NCI-H2196 treated with DMSO at 0.1 percent for 48 hours (cell line): ENCODE data around the gene FOXL3.
"Not testable (repeated sequence)": the region's sequence is repeated elsewhere in the genome, so short reads cannot be mapped to it uniquely, and the experiment has no call there.

Experiments used
- DNase-seq: peaks from one replicate; lab custom pipeline; 2025; ENCODE audit not compliant: unreplicated experiment; lab: John Stamatoyannopoulos, UW

FOXL3 gene

DNA sequence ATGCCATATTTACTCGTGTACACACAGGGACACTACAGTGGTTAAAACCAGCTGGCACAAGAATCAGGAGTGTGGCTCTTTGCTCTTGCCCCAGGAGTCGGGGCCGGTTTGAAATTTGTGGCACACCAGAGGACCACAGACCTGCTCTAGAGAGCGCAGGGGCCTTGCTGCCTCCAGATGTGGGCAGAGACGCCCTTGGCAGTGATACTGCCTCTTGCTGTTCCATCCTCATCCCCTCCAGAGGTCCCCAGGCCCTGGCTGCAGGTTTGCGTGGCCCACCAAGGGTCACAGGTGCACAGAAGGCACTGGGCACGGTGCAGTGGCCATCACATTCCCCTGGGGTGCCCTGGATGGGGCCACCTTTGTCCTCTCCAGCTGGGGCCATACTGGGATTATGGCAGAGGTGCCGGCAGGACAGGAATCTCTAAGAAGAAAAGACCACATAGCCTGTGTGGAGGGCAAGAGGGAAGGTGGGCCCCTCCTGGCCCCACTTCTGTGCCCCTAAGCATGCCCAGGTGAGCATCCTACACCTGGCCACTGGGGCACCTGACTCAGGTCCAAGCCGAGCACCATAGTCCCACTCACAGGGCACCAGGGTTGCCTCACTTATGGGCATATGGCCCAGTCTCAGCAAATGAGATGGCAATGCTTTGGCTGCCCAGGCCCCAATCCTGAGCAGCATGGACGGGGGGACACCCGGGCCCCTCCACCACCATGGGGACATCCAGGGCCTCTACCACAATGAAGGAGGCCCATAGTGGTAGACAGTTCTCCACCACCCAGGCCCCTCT, 45.6 kb downstream of the FOXL3 start:
- DNase-seq = no peak

DNA sequence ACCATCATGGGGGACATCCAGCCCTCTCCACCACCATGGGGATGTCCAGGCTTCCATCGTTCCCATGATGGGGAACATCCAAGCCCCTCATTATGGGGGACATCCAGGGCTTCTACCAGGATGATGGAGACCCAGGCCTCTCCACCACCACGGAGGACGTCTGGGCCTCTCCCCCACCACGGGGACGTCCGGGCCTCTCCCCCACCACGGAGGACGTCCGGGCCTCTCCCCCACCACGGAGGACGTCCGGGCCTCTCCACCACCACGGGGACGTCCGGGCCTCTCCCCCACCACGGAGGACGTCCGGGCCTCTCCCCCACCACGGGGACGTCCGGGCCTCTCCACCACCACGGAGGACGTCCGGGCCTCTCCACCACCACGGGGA, 46.2 kb downstream of the FOXL3 start:
- not testable (repeated sequence) for DNase-seq

DNA sequence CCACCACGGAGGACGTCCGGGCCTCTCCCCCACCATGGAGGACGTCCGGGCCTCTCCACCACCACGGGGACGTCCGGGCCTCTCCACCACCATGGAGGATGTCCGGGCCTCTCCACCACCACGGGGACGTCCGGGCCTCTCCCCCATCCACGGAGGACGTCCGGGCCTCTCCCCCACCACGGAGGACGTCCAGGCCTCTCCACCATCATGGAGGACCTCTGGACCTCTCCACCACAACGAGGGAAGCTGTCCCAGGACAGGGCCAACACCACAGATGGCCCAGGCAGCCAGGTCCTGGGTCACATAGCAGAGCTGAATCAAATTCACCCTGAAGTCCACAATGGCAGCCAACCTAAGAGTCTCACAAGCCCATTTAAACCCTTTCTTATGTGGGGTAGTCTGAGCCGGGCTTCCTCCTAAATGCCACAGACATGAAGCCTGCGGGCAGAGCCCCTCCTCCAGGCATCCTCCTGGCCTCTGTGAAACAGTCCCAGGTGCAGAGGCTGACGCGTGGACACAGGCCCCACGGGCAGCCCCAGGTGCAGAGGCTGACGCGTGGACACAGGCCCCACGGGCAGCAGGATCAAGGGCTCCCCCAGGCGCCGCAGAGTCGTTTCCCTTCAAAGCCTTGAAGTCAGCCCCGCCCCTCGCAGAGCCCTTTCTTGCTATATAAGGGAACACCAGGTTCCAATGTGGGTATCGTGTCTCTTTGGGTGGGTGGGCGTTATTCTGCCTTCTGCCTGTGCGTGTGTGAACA, 47.0 kb downstream of the FOXL3 start:
- DNase-seq = no peak

DNA sequence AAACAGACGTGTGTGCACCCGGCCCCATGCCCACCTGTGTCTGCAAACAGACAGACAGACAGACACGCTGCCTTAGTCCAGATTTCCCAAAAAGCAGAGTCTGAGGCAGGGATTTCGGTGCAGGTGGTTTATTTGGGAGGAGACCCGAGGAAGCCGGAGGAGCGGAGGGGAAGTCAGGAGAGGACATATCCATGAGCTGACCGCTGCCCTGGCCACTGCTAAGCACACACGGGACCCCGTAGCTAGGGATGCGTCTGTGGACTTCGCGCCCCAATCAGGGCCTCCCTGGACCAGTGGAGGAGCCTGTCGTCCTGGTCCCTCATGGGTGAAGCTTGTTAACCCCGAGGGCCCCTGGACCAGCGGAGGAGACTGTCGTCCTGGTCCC, 47.6 kb downstream of the FOXL3 start:
- no peak for DNase-seq

DNA sequence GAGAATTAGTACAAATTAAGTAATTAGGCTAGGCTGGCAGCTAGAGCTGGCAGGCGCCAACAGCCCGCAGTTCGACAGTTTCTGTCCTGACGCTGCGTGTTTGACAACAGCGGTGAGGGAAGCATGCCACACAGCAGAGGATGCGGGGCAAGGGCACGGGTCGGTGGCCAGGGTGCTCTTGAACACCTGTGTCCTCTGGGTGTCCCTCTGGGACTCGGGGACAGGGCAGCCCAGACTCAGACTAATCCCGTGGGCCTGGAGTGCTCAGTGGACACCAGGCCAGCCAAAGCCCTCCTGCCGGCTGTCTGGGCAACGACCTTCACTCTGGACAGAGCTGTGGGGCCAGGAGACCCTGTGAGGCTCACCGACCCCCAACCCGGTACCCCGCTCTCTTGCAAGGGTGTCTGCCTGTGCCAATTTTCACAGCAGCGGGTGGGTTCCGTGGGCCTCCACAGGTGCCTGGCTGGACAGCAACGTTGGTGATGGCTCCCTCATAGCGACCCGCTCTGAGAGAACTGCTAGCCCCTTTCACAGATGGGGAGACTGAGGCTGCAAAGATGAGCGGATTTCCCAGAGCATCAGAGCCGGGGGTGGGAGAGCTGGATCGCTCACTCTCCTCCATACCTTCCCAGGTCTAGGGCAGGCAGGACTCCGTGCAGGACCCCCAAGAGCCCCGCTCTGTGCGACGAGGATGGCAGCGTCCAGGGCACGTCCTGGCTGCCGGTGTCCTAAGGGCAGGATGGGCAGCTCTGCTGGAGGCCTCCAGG, 48.5 kb downstream of the FOXL3 start:
- DNase-seq = no peak

DNA sequence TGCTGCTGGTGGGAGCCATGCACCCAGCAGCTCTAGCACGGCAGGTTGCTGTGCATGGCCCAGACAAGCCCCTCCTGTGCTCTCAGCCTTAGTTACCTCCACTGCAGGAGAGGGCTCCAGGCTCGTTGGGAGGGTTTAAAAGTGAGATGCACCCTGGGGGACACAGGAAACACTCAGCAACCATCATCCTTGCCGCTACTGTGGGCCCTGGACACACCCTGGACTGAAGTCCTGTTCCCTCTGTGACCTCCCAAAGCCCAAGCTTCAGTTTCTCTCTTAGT, 49.0 kb downstream of the FOXL3 start:
- DNase-seq = no peak

DNA sequence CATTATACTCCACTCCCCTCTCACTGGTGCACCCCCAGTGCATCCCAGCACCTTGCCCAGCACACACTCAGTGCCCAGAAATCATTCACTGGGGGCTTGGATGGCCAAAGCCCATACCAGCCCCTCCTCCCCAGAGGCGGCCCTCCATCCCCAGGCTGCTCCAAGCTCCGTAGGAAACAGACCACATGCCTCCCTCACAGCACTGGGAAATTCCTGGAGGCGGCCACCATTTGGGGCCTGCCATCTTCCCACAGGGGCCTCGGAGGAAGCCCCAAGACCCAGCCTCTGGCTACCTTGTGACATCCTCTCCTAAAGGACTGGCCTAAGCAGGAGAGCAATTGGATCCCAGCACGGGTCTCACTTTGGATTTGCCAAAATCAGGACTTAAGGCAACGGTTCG, 49.7 kb downstream of the FOXL3 start:
- no peak for DNase-seq

DNA sequence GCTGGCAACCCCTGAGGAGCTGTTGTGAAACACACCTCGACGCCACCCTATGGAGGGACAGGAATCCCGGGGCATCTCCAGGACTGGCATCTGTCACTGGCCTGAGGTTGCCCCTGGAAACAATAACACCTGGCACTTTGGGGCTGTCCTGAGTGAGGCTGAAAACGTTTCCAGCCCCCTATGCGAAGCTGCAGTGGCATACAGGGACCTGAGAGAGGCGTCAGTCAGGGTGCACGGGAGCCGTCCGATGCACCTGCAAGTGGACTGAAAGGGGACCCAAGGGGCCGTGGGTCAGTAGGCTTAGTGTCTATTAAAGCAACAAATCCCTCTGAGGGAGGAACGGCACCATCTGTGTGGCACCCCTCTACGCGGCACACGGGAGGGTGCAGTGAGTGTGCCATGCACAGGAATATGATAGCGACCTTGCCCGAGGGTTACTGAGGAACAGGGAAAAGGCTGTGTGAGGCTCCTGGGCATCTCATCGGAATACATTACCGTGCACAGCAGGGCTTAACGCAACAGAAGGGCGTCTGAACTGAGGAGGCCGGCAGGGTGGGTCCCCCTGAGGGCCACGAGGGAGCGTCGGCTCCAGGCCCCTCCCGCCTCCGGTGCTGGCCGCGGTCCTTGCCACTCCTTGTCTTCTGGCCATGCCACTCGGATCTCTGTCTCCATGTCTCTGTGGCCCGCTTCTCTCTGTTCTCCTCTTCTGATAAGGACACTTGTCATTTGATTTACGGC, 50.4 kb downstream of the FOXL3 start:
- DNase-seq = no peak
